GM18508 (cell line): ENCODE measurements around the gene CYFIP2.

ENCODE experiments used
- ATAC-seq: cut with Tn5 transposase; IDR thresholded peaks from one replicate; pipeline ENCODE4 v1.9.1; 2021; ENCODE audit warnings: moderate number of reproducible peaks; ENCODE audit not compliant: insufficient read depth, unreplicated experiment

Gene CYFIP2

DNA sequence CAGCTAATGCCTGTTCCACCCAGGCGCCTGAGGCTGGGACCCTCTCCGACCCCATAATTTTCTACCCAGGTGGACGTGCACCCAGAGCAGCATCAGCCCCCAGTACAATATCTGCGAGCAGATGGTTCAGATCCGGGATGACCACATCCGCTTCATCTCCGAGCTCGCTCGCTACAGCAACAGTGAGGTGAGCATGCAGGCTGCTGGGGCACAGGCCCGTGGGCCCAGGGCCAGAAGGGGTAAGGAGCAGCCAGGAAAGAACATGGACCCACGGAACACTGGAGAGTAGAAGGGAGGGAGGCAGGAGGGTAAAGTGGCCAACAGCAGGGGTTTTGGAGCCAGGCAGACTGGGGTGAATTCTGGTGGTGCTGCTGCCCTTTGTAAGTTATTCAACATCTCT lies 45.7 kb downstream of the CYFIP2 start:
- ATAC-seq: no peak

DNA sequence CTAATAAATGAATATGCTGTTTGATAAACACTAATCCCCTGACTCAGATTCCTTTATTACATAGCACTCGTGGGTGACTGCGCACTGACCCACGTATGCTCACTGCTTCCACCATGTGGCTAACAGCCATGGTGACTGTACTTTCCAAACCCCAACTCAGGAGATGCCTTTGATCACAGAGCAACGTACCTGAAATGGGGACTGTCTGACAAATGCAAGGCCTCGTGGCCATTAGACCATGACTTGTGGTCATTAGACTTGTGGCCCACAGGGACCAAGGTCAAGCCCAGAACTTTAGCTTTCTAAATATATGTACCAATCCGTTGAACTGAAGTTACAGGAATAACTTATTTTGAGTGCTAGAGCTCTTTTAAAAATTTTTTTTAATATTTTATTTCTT lies 46.6 kb downstream of the CYFIP2 start:
- peak; percentile 68 for ATAC-seq

DNA sequence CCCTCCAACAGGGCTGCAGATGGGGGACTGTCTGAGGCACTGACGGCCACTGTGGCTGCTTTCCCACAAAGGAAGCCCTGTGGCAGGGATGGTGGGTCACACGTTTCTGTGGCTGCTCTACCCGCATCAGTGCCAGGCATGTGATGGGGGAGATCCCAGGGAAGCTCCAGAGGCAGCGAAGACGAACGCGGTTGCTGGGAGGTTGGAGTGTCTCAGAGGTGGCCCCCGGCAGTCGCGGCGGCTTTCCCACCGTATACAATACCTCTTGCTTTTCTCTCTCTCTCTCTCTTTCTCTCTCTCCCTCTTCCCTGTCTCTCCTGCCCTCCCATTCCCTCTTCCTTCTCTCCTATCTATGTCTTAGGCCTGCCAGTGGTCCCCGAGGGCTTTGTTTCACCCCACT lies 56.7 kb downstream of the CYFIP2 start:
- ATAC-seq: no peak

DNA sequence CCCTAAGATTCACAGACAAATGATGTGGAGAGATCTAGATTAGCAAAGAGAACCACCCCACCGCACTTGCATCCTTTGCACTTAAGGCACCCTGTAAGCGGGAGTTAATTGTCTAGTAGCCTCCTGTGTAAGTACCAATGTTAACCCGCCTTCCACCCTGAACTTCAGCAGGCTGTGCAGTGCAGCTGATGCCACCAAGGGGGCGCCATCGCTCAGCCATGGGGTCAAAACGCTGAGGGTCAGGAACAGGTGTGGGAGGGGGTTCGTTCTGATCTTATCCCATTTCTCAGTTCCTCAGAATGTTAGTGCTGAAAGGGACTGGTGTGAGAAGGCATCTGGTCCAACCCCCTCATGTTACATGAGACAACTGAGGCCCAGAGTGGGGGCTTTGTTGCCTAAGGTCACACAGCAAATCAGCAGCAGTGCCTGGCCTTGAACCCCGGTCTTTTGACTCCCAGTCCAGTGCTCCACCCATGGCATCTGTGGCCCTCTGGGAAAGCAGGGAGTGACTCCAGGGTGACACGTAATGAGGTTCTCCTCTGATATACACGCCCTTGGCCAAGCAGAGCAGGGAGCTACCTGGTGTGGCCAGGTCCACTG lies 57.3 kb downstream of the CYFIP2 start:
- ATAC-seq: no peak

DNA sequence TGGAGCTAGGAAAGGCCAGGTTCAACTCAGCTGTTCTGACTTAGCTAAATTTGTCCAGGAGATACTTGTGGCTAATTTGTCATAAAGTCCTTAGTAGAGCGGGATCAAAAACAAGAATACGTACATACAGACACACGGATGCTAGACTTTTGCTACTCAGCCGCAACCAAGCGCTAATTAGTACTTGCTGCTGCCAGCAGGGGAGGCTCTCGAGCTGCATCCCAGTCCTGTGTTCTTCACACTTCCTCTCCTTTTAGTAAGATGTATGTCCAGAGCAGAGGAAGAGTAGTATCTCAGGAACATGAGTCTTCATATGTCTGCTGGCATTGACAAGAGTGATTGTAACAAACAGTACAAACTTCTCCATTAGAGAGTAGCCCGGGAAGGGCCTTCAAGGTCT lies 58.3 kb downstream of the CYFIP2 start:
- no peak for ATAC-seq

DNA sequence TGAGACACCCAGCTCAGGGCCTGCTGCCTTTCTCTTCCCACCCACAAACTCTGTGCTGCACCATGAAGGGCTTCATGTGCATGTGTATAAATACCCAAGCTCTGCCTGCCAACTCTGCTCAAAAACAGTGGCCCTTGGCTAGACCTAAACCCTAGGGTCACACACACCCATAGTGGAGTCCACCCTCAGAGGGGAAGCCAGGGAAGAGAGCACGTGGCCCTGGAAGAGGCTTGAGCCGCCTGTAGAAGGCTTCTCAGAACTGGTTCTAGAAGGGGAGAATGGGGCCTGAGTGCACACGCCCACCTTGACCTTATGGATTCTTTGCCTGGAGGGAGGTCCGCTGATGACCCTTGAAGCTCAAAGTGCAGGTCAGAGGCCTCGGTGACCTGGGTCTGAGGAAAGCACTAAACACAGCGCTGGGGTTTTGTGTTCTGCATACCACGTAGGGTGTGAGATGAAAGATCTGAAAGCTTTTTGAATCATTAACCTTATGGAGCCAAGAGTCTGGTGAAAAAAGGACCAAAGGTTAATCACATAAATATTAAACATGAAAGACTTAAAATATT lies 60.6 kb downstream of the CYFIP2 start:
- no peak for ATAC-seq

DNA sequence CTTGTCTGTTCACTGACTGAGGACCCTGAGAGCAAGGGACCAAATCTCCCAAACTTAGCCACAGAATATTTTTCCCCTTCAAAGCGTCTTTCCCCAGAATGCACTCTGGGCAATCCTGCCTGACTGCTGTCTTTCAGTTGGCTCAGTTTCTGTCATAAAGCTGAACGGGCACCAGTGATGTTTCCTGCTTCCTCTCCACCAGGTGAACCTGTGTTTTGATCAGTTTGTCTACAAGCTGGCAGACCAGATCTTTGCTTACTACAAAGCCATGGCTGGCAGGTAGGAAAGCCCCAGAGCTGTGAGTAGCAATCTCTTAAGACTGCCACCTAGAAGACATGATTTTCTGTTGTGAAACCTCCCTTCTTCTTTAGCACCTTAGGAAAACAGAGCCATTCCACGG lies 61.8 kb downstream of the CYFIP2 start:
- no peak for ATAC-seq

DNA sequence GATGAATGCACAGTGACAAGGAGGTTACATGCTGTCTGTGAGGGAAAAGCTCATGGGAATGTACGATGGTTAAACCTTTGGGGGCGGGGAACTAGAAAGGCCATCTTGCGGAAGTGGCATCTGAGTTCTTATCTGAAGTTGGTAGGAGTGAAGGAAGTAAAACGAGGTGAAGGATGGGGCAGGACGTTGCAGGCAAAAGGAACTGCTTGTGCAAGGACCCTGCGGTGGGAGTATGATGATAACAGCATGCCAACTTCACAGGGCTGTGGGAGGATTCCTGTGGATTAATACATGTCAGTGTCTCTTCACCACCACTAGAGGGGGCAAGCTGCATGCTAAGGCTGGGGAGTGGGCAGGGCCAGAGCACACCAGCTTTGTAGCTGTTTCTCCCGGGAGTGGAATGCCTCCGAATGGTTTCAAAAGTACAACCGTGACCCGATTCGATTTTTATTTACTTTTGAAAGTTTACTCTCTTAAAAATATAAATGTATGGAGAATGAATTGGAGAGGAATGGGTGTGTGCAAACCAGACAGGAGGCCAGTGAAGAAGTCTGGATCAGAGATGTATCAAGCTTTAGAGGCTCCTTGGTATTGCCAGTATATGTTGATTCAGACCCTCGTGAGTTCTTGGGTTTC lies 62.5 kb downstream of the CYFIP2 start:
- ATAC-seq: peak; percentile 86

DNA sequence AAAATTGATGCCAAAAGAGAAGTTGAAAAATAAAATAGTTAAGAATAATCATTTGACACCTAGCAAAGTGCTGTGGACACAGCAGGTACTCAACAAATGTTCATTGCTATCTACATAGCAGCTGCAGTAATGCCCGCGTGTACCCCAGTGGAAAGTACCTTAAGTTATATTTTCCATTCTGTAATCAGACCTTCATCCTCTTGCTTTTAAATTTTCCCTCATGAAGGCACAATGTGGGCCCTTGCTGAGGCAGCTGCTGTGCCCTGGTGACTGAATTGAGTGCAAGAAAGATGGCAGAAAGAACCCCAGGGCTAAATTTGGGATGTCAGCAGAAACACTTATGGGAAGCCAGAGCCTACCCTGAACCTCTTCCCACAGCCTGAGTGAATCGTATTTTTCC lies 65.9 kb downstream of the CYFIP2 start:
- no peak for ATAC-seq

DNA sequence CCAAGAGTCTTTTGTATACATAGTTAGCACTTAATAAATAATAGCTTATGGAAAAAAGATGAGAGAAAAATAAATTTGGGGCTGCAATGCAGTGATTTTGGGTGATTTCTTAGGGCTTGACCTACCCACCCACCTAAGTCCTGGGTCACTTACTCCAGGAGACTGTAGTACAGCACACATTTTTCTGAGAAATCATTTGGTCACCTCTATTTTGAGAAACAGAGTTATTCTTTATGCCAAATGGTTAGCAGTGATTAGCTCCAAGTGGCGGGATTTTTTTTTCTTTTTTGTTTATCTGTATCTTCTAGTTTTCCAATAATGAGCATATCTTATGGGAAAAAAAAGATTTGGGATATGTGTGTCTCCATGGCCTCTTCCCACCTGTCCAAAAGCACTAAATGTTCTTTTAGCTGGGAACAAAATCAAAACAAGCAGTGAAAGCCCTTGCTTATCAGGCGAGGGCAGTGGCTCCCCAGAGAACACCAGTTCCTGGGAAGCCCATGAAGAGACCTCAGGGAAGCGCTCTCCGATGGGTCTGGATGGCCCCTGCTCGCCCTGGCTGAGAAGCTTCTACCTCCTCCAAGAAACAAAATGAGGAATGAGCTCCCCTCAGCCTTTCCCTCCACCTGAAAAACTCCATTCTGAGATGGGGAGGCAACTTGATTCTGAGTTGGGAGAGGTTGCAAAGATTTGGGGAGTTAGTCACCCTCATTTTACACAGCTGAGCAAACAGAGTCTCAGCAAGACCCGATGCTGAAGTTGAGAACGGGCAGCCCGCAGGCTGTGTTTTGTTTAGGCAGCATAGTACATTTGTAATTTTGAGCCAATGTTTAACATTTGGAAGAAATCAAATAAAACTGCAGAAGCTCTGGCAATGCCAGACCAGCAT lies 69.9 kb downstream of the CYFIP2 start:
- ATAC-seq: no peak

DNA sequence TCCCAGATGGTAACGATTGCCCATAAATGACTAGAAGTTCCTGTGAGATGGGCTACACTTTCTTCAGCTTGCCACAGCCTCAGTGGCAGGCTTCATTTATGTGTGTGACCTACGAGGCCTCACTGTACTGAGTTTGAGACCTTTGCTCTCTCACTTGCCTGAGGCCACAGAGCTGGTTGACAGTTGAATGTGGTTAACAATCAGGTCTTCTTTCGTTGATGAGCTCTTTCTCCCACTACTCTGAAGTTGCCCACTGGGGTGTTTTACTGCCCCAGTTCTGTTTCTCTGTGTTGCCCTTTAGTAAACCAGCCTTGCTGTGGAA lies 70.5 kb downstream of the CYFIP2 start:
- ATAC-seq: no peak

DNA sequence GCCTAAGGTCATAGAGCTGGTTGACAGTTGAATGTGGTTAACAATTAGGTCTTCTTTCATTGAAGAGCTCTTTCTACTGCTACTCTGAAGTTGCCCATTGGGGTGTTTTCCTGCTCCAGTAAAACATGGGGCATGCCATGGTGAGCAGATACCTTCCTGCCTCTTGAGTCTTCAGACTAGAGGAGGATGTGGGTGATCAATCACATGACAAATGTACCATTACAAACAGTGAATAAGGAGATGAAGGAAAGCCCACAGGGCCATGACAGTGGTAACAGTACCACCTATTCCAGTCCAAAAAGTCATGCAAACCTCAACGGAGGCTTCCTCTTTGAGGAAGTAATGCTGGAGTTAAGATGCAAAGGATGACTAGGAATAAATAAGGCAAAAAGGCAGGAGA lies 73.5 kb downstream of the CYFIP2 start:
- ATAC-seq: no peak

DNA sequence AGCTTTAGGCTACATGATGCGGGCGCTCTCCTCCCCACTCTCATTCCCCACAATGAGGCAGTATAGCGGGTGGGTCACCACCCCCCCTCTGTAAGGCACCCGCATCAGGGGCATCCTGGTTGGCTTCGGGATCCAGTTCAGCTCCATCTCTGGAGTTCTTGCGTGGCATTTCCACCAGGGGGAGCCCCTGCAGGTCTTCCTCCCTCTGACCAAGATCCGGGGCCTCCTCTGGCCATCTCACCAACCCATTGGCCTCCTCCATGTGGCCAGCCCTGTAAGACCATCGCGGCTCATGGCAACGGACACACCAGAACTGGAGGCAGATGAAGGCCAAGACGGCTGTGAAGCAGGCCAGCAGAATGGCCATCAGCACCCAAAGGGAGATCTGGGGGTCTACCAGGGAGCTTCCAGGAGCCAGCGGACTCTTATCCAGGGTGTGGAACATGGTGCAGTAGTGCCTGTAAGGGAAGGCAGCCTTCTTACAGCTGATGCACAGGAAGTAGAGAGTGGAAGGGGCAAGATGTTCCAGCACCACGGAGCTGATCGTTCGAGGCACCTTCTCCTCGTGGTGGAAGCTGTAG lies 77.0 kb downstream of the CYFIP2 start:
- no peak for ATAC-seq

DNA sequence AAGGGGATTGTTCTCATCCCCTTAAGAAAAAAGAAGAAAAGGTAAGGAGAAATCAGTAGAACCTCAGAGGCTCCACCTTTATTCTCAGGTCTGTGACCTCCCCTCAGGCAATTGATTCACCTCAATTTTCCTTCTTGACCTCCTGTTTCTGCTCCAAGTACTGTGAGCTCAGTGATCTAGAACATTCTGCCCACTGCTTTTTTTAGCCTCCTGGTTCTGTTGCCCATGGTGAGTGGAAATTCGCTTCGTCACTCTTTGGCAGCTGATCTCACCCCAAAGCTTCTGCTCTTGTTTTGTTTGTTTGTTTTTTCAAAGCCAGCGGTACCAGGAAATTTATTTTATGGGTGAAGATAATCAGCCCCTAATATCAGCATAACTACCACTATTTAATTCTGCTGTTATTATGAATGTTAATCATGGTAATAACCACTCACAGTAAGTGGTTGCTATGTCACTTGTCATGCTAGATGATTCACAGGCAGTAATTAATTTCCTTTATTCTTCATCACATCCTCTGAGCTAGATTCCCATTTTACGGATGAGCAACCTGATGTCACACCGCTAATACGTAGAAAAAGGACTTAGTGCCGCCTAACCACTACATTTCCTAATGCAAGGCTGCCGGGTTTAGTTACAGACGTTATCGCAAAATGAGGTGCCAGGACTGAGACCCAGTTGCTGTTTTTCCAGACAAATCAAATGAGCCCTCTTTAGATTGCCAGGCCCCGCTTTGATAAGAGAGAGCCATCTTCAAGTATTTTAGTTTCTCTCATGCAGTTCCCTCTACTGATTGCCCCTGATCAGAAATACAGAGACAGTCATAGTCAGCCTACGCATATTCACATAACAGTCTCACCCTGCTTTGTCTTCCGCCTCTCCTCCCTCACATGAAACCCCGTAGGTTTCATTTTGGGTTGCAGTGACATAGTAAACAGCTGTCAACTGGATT lies 78.2 kb downstream of the CYFIP2 start:
- ATAC-seq: no peak

DNA sequence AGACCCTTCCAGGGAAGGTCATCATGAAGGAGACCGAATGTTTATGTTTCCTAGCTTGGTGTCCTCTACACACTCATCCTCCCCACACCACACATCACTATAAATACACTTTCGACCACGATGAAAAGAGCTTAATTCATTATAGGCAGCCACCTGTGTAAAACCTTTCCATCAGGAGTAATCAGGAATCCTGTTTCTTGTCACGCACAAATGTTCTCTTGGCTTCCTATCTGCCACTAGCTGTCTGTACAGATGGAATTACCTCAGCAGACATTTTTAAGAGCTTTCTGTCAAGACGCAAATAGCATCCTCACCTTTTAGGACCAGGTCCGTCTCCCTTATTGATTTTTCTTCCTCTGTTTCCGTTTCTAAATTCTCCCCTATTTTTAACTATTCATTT lies 79.1 kb downstream of the CYFIP2 start:
- no peak for ATAC-seq

DNA sequence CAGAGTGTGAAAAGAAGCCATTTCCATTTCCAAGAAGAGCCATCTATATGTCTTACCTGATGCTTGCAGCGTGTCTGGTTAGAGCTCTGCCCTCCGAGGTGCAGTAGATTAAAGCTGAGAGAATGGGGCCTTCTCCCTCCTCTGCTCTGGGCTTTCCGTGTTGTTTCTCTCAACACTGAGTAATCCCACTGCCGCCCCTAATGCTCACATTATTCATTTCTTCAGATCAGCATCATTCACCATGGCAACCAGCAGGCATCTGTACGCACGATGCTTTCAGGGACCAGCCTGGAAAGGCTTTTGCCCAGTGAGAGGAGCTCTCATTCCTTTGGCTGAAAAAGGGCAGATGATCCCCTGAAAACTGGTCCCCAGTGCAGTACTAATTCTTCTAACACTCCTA lies 79.6 kb downstream of the CYFIP2 start:
- ATAC-seq: no peak

DNA sequence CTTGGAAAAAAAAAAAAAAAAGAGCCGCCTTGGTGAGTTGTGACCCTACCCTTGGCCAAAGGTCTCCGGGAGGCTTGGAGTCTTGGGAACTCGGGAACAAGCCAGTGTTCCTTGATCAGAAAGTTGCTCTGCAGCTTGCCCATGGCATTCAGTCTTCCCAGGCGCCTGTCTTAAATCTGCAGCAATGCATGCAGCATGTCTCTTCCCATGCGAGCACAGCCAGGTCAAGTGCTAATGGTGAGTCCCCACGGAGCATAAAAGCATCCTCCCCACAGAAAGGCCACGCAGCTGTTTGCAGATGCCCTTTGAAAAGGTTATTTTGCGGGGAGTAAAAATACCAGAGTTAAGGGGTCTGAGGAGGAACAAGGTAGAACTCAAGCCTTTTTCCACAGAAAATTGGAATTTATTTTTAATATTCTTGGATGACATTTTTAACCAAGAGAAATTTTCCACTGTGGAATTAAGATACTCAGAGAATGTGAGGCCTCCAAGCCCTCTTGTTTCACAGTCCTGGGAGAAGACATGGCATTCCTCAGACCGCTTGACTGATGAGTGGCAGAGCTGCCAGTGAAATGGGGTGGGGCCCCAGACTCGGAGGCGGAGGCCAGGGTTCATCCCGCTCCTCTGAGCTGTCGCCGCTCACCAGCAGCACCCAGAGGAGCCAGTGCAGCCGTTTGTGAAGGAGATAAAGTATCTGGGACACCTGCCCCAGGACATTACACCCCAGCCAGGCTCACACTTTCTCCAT lies 81.6 kb downstream of the CYFIP2 start:
- ATAC-seq: no peak

DNA sequence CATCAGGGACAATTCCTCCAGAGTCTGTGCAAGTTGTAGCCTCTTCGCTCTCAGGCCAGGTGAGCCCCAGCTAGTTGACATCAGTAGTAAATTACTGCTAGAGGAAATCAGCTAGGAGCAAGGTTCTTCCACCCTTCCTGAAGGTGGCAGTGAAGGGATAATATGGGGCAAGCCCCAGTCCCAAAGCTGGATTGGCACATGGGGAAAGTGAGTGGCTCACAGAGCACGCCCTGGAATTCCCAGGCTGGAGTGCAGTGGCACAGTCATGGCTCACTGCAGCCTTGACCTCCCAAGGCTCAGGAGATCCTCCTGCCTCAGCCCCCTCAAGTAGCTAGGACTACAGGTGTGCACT lies 82.1 kb downstream of the CYFIP2 start:
- ATAC-seq: no peak
